ENCODE measurements around the gene NUMB.

NUMB gene

GRCh38 chr14:73295198-73295796 lies 163.0 kb downstream of the NUMB start:
- peaks cover 23% of the 10 kb centered on the region for H3K36me3 Mint-ChIP-seq (ENCODE audit: low read depth)
- TF ChIP-seq CTCF (IDR thresholded peaks at IDR 0.05; ENCODE audit: unreplicated experiment in 3 of 3): peak; percentile 66 to 84 (median 77)
- H3K27ac Mint-ChIP-seq: no peak overlapping the region
- no peaks in the 10 kb centered on the region for H3K27me3 Mint-ChIP-seq (ENCODE audit: low read depth)
- H3K4me1 Mint-ChIP-seq: no peaks in the 10 kb centered on the region
- H3K4me3 Mint-ChIP-seq: no peak overlapping the region
- no peaks in the 10 kb centered on the region for H3K9me3 Mint-ChIP-seq

GRCh38 chr14:73293782-73294781 lies 164.3 kb downstream of the NUMB start:
- TF ChIP-seq CTCF (IDR thresholded peaks at IDR 0.05; ENCODE audit: unreplicated experiment in 3 of 3): no peak
- H3K4me3 Mint-ChIP-seq: no peak overlapping the region
- H3K4me1 Mint-ChIP-seq: no peaks in the 10 kb centered on the region
- peaks cover 22% of the 10 kb centered on the region for H3K36me3 Mint-ChIP-seq (ENCODE audit: low read depth)
- H3K9me3 Mint-ChIP-seq: no peaks in the 10 kb centered on the region
- H3K27ac Mint-ChIP-seq: no peak overlapping the region
- H3K27me3 Mint-ChIP-seq (ENCODE audit: low read depth): no peaks in the 10 kb centered on the region

GRCh38 chr14:73290279-73290678 lies 168.1 kb downstream of the NUMB start:
- Mint-ChIP-seq H3K36me3 (ENCODE audit: low read depth) (peaks cover 37% of the 10 kb centered on the region), H3K27ac (no peak overlapping the region), H3K4me3 (no peak overlapping the region)

GRCh38 chr14:73289729-73290128 lies 168.6 kb downstream of the NUMB start:
- H3K4me3 Mint-ChIP-seq: no peak overlapping the region
- TF ChIP-seq CTCF (IDR thresholded peaks at IDR 0.05; ENCODE audit: unreplicated experiment in 3 of 3): no peak
- no peaks in the 10 kb centered on the region for H3K27me3 Mint-ChIP-seq (ENCODE audit: low read depth)
- no peaks in the 10 kb centered on the region for H3K4me1 Mint-ChIP-seq
- H3K9me3 Mint-ChIP-seq: no peaks in the 10 kb centered on the region
- H3K36me3 Mint-ChIP-seq (ENCODE audit: low read depth): peaks cover 37% of the 10 kb centered on the region
- no peak overlapping the region for H3K27ac Mint-ChIP-seq

More at GRCh38 chr14:73290279-73290678, 168.1 kb downstream of the NUMB start:
- no peaks in the 10 kb centered on the region for H3K9me3 Mint-ChIP-seq
- no peaks in the 10 kb centered on the region for H3K27me3 Mint-ChIP-seq (ENCODE audit: low read depth)
- TF ChIP-seq CTCF (IDR thresholded peaks at IDR 0.05; ENCODE audit: unreplicated experiment in 3 of 3): no peak
- H3K4me1 Mint-ChIP-seq: no peaks in the 10 kb centered on the region

- Mint-ChIP-seq H3K4me1 (no peaks in the 10 kb centered on the region), H3K4me3 (no peak overlapping the region), H3K27ac (no peak overlapping the region), H3K27me3 (ENCODE audit: low read depth) (no peaks in the 10 kb centered on the region), H3K9me3 (no peaks in the 10 kb centered on the region), H3K36me3 (ENCODE audit: low read depth) (peaks cover 39% of the 10 kb centered on the region)
- TF ChIP-seq CTCF (IDR thresholded peaks at IDR 0.05; ENCODE audit: unreplicated experiment in 3 of 3): no peak
Measured at GRCh38 chr14:73289308-73289707, 169.0 kb downstream of the NUMB start.

Measured in nephron (organoid).